Epithelial cell of proximal tubule (primary cell): ENCODE results near the gene CALML4. TPM values are rescaled to one million over a fixed set of nuclear protein-coding genes. Genes with fewer than 3 reads are reported as not detected.
"Not testable (repeated sequence)": the region's sequence is repeated elsewhere in the genome, so short reads cannot be mapped to it uniquely, and the experiment has no call there.

Source experiments
- DNase-seq: peaks from one replicate; pipeline ENCODE4 v3.0.0-alpha.2; 2011; ENCODE audit warnings: low read depth
- H3K4me3 ChIP-seq: 2 replicates; pipeline ENCODE4 v1.5.1; 2011; ENCODE audit warnings: low read depth, mild to moderate bottlenecking, low read length
- total RNA-seq: library from RNA; depleted of rRNA; stranded (reverse); fragments of >200 nt; gene quantifications from 2 replicates; pipeline ENCODE4 v1.2.3, GENCODE V29; 2015
- TF ChIP-seq, protein P1 (sequence below): conservative IDR thresholded peaks from 2 replicates; pipeline ENCODE4 v1.5.1; 2012; ENCODE audit warnings: low read depth, mild to moderate bottlenecking, low read length

Gene CALML4
- total RNA-seq, 1 donor from 2014 or later: 3.8 TPM

DNA sequence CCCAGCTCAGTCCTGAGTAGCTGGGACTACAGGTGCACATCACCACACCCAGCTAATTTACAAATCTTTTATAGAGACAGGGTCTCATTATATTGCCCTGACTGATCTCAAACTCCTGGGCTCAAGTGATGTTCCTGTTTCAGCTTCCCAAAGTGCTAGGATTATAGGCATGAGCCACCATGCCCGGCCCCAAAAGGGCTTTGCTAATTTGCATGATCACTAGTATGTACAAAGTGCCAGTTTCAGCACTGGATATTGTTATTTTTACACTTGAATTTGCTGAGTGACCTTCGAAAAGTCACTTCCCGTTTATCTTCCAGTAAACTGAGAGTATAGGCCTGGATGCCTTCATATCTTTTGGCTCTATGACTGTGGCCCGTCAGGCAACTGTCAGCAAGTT is 12.2 kb upstream of the CALML4 start:
- no peak for DNase-seq
- TF ChIP-seq, protein P1, sequence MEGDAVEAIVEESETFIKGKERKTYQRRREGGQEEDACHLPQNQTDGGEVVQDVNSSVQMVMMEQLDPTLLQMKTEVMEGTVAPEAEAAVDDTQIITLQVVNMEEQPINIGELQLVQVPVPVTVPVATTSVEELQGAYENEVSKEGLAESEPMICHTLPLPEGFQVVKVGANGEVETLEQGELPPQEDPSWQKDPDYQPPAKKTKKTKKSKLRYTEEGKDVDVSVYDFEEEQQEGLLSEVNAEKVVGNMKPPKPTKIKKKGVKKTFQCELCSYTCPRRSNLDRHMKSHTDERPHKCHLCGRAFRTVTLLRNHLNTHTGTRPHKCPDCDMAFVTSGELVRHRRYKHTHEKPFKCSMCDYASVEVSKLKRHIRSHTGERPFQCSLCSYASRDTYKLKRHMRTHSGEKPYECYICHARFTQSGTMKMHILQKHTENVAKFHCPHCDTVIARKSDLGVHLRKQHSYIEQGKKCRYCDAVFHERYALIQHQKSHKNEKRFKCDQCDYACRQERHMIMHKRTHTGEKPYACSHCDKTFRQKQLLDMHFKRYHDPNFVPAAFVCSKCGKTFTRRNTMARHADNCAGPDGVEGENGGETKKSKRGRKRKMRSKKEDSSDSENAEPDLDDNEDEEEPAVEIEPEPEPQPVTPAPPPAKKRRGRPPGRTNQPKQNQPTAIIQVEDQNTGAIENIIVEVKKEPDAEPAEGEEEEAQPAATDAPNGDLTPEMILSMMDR: no peak
- no peak overlapping the region for H3K4me3 ChIP-seq

DNA sequence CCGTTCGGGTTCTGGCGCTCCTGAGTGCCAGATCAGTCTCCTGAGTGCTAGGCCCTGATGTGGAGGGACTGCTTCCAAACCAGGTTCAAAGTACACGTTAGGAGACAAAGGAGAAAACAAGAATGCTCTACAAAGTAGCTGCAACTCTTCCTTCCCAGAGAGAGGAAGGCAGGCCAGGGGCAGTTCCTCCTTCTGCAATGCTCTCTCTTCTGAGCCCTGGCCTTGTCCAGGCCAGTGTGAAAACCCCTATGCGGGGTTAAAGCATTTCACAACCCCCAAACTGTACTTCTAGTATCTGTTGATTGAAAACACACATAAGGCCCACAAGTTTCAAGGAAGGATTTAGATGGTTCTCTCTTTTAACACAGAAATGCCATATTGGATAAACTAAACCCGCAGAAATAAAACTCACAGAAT is 9.7 kb upstream of the CALML4 start:
- TF ChIP-seq, protein P1: no peak
- H3K4me3 ChIP-seq: no peak overlapping the region
- no peak for DNase-seq

DNA sequence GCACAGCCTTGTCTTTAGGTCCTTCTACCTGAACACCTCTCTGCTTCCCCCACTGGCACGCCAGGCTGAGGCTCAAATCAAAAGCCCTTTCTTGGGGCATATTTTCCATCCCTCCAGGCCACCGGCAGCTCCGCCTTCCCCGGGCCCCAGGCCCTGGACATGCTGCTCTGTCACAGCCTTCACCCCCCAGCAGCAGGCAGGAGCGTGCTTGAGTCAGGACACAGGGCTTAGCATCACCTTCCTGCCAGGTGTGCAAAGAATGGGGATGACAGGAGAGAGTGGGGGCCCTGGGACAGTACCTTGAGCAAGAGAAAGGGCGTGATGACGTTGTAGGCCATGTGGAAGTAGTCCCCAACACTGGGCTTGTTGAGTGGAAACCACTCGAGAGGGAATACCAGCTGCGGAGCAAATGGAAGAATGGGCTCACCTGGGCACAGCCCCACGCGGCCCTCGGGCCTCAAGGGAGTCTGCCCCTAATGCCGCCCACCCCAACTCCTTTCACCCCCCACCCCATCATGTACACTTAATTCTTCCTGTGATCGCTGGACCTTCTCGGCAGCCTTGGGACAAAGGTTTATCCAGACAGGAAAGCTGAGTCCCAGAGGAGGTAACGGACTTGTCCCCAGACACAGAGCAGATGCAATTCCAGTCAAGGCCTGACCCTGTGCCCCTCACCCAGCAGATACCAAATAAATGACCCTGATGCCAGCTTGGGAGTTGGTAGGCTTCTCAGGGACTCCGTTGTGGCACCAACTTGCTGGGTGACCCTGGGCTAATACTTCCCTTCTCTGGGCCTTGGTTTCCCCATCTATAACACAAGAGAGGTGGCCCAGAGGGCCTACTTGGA is 9.1 kb upstream of the CALML4 start:
- TF ChIP-seq, protein P1: no peak

DNA sequence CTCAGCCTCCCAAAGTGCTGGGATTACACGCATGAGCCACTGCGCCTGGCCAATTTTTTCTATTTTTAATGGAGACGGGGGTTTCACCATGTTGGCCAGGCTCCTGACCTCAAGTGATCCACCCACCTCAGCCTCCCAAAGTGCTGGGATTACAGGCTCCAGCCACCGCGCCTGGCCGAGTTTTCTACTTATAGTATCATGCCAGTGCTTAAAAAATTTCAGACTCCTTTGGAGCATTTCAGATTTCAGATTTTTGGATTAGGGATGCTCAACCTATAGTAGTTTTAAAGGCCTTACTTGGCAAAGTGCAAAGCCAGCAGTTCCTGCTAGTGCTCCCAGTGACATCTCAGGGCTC is 8.3 kb upstream of the CALML4 start:
- H3K4me3 ChIP-seq, DNase-seq: not testable (repeated sequence)

More for the DNA sequence above, 9.1 kb upstream of the CALML4 start:
- no peak overlapping the region for H3K4me3 ChIP-seq
- DNase-seq: no peak

DNA sequence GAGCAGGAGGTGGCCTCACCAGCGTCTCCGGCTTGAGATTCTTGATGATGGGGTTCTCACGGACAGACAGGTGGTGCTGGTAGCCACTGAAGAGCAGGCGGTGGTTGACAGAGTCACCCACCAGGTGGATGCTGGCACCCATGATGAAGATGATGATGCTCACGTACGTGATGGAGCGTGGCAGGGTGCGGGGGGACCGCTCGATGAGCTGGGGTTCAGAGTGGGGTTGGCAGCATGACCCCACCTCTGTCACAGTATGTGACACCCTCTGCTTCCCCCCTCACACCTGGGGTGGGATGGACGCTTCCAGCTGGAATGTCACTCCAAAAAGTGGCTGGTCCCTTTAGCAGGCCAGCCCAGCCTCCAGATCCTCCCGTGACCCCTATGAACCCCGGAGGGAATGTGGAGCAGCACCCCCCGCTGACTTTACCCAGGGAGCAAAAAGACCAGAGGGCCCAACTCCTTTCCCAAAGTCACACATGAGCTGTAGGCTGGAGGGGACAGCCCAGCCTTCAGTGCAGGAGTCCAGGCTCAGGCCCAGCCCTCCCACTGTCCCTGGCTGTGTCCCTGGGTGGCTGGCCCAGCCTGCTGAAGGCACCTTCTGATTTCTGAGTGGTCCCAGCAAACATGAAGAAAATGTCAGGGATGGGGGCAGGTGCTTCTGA is 6.7 kb upstream of the CALML4 start:
- no peak overlapping the region for H3K4me3 ChIP-seq
- no peak for DNase-seq
- TF ChIP-seq, protein P1: no peak

DNA sequence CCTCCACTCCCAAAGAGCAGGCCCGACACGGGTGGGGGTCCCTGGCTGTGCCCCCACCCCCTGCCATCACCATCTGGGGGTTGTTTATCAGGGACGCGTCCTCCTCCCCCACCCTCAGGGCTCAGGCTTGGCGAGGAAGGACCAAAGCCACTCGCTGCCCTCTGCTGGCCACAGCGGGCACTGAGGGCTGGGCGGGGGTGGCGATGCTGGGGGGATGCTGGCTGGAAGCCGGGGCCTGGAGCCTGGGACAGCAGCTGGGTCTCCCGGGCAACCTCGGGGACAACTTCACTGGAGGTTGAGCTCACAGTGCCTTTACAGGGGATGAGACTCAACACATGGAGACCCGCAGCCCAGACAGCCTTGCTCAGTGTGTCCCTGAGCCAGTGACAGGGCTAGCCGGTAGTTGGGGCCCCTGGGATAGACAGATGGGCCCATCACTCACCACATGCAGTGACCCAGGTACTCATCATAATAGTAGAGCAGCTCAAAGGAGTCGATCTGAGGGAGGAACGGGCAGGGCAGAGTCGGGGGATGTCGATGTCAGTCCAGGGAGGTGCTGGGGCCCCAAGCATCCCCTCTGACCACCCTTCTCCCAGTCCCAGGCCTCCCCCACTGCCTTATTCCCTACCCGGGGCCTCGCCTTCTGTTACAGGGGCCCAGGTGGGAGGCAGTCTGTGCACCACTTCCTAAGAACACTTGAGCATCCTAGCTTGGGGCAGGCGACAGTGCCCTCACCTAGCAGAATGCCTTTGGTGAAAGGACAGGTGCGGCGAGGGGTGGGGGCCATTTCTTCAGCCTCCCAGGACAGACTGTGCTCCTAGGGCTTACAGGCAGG is 5.9 kb upstream of the CALML4 start:
- DNase-seq: no peak
- TF ChIP-seq, protein P1: peak; percentile 79
- H3K4me3 ChIP-seq: no peak overlapping the region

DNA sequence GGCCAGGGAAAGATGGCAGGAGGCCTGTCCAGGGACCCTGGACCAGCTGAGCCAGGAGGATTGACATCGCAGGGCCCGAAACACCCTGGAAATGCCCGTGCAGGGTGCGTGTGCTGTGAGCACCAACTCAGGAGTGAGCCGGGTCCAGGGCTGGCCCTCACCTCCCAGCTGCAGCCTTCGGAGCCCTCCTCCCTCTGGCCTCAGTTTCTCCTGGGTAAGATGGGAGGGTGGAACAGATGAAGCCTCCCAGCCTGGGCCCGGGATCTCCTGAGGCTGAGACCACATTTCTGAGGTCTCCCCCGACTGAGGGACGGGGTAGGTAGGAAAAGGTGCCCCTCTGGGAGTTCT is 5.3 kb upstream of the CALML4 start:
- TF ChIP-seq, protein P1: no peak
- no peak overlapping the region for H3K4me3 ChIP-seq
- DNase-seq: no peak
